Gastroesophageal sphincter (tissue), 3 donors: ENCODE measurements around the gene MARF1.

Experiments
- EP300 ChIP-seq: sonication (generic); formaldehyde crosslinking; IDR thresholded peaks from one replicate; pipeline ENCODE4 v1.6.1; 2017; ENCODE audit warnings: antibody characterized with exemption, mild to moderate bottlenecking
- POLR2A ChIP-seq, 2 donors: fragments of 450-650 bp; IDR thresholded peaks; one replicate each; pipeline ENCODE4 v1.6.1; 2017; ENCODE audit warnings: antibody characterized with exemption in 2 of 2, mild to moderate bottlenecking in 2 of 2, moderate library complexity in 1 of 2
- POLR2AphosphoS5 ChIP-seq: sonication (generic); formaldehyde crosslinking; IDR thresholded peaks from one replicate; pipeline ENCODE4 v1.6.1; 2017; ENCODE audit warnings: antibody characterized with exemption
- TF ChIP-seq, protein P1 (sequence below), 4 experiments: fragments of 200-600 bp in 2 of 4; fragments of 450-650 bp in 2 of 4; sonication (generic) in 1 of 4; IDR thresholded peaks; one replicate each; pipeline ENCODE4 v1.5.1; 2017 to 2019; ENCODE audit warnings: antibody characterized with exemption in 4 of 4, mild to moderate bottlenecking in 2 of 4, moderate library complexity in 2 of 4

DNA sequence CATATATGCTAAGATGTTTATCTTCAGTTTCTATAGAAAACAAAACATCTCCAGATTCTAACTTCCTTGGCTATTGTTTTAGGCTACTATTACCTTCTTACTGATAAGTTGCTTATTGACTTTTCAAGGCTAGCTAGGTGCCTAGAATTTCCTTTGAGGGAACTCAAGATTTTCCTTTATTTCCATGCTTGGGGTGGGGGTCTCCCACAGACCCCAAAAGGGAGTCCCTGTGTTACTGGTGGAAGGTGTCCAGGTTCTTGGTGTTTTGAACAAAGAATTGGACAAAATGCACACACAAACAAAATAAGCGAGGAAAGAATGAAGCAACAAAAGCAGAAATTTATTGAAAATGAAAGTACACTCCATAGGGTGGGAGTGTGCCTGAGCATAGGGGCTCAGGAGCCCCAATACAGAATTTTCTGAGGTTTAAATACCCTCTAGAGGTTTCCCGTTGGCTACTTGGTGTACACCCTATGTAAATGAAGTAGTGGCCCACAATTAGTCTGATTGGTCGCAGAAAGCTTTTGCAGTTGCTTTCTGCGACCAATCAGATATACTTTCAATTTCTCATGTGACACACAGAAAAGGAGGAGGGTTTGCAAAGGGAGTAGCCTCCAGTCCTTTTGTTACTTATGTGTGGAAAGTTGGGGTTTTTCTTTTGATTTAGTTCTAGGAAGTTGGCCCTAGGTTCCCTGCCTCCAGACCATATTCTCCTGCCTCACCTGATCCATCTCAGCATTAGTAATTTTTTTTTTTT, 67.5 kb downstream of the MARF1 start:
- TF ChIP-seq EP300 (no peak), POLR2A (IDR thresholded peaks at IDR 0.05) (no peak), POLR2AphosphoS5 (no peak)
- TF ChIP-seq, protein P1, sequence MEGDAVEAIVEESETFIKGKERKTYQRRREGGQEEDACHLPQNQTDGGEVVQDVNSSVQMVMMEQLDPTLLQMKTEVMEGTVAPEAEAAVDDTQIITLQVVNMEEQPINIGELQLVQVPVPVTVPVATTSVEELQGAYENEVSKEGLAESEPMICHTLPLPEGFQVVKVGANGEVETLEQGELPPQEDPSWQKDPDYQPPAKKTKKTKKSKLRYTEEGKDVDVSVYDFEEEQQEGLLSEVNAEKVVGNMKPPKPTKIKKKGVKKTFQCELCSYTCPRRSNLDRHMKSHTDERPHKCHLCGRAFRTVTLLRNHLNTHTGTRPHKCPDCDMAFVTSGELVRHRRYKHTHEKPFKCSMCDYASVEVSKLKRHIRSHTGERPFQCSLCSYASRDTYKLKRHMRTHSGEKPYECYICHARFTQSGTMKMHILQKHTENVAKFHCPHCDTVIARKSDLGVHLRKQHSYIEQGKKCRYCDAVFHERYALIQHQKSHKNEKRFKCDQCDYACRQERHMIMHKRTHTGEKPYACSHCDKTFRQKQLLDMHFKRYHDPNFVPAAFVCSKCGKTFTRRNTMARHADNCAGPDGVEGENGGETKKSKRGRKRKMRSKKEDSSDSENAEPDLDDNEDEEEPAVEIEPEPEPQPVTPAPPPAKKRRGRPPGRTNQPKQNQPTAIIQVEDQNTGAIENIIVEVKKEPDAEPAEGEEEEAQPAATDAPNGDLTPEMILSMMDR (IDR thresholded peaks at IDR 0.05) = no peak
